GM23248 (cell line): Measurements from ENCODE around the gene PAX4.

ENCODE experiments used
- EZH2 ChIP-seq: fragments of 200-600 bp; sonication (generic); IDR thresholded peaks from 2 replicates; pipeline ENCODE4 v1.6.1; 2018; ENCODE audit warnings: antibody characterized with exemption, mild to moderate bottlenecking; ENCODE audit not compliant: insufficient read depth, poor library complexity, severe bottlenecking
- EZH2phosphoT487 ChIP-seq: fragments of 200-600 bp; sonication (generic); IDR thresholded peaks from 2 replicates; pipeline ENCODE4 v1.6.1; 2018; ENCODE audit warnings: antibody characterized with exemption, moderate library complexity, mild to moderate bottlenecking, low read depth; ENCODE audit not compliant: insufficient read depth

DNA sequence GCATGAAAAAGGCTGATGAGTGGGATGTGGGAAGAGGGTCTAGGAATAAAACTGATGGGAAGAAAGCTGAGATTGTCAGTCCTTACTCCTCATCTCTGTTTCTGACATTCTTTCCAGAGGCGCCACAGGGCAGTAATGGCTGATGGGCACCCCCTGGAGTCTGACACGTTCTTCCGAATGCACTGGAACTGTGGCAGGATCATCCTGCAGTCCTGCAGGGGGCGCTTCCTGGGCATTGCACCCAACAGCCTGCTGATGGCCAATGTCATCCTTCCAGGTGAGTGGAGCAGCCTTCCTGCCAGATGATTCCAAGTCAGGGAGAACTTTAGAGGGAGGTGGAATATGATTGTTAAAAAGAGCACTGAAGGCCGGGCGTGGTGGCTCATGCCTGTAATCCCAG is 19.6 kb downstream of the PAX4 start:
- TF ChIP-seq EZH2phosphoT487 (no peak), EZH2 (no peak)
